Muscle layer of duodenum (tissue), 2 donors: ENCODE data around the gene CACNA1S.

Source experiments
- H3K27ac ChIP-seq: one replicate; pipeline ENCODE4 v1.7.0; 2013; ENCODE audit warnings: mild to moderate bottlenecking, low read length
- H3K27me3 ChIP-seq: one replicate; pipeline ENCODE4 v1.7.0; 2013; ENCODE audit warnings: low read depth, mild to moderate bottlenecking, control low read depth, low read length
- H3K36me3 ChIP-seq, 2 donors: one replicate each; pipeline ENCODE4 v1.7.0; 2013; ENCODE audit warnings: low read length in 2 of 2, control low read depth in 1 of 2, mild to moderate bottlenecking in 1 of 2; ENCODE audit not compliant: insufficient read depth in 2 of 2, control insufficient read depth in 1 of 2
- H3K4me1 ChIP-seq, 2 donors: one replicate each; pipeline ENCODE4 v1.7.0; 2013; ENCODE audit warnings: low read length in 2 of 2, mild to moderate bottlenecking in 2 of 2, control low read depth in 1 of 2, moderate library complexity in 1 of 2; ENCODE audit not compliant: insufficient read depth in 2 of 2, control insufficient read depth in 1 of 2
- H3K4me3 ChIP-seq, 2 donors: one replicate each; pipeline ENCODE4 v1.7.0; 2013; ENCODE audit warnings: low read length in 2 of 2, low read depth in 1 of 2, mild to moderate bottlenecking in 1 of 2
- H3K9me3 ChIP-seq, 2 donors: one replicate each; pipeline ENCODE4 v1.7.0; 2013; ENCODE audit warnings: low read length in 2 of 2, control low read depth in 1 of 2, mild to moderate bottlenecking in 1 of 2; ENCODE audit not compliant: control insufficient read depth in 1 of 2
- donor health status: healthy.

The CACNA1S gene

GRCh38 chr1:201006450-201006849 is 105.8 kb downstream of the CACNA1S start:
- H3K36me3 ChIP-seq, result peaks cover 0 to 4% of the 10 kb centered on the region in 2 donors
- no peaks in the 10 kb centered on the region for H3K27me3 ChIP-seq

GRCh38 chr1:201004732-201005131 is 107.5 kb downstream of the CACNA1S start:
- no peak overlapping the region for H3K27ac ChIP-seq
- no peaks in the 10 kb centered on the region for H3K9me3 ChIP-seq
- H3K36me3 ChIP-seq, result peaks cover 4 to 7% of the 10 kb centered on the region in 2 donors
- H3K4me3 ChIP-seq, result no peak overlapping the region
- no peaks in the 10 kb centered on the region for H3K27me3 ChIP-seq
- H3K4me1 ChIP-seq, result no peaks in the 10 kb centered on the region

More at GRCh38 chr1:201006450-201006849, 105.8 kb downstream of the CACNA1S start:
- no peak overlapping the region for H3K27ac ChIP-seq
- H3K4me1 ChIP-seq, result no peaks in the 10 kb centered on the region
- no peaks in the 10 kb centered on the region for H3K9me3 ChIP-seq
- no peak overlapping the region for H3K4me3 ChIP-seq

DNA sequence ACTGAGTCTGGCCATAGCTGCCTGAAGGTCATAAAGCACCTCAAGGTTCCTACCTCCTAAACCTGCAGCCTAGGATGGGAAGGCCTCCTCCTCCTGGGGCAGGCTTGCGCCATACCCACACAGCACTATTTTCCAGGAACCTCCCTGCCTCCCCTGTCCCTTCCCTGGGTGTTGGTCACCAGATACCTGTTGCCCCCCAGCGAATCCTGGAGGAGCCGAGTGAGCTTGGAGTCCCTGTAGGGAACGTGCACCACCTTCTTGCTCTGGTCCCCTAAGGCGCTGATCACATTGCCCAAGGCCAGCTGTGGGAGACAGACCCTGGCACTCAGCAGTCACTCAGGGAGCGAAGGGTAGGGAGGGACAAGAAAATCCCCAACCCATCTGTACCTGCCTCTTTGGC is 108.1 kb downstream of the CACNA1S start:
- H3K4me1 ChIP-seq, result no peaks in the 10 kb centered on the region
- no peak overlapping the region for H3K27ac ChIP-seq
- H3K9me3 ChIP-seq, result no peaks in the 10 kb centered on the region
- H3K27me3 ChIP-seq, result no peaks in the 10 kb centered on the region
- peaks cover 4 to 8% of the 10 kb centered on the region in 2 donors for H3K36me3 ChIP-seq
- no peak overlapping the region for H3K4me3 ChIP-seq

DNA sequence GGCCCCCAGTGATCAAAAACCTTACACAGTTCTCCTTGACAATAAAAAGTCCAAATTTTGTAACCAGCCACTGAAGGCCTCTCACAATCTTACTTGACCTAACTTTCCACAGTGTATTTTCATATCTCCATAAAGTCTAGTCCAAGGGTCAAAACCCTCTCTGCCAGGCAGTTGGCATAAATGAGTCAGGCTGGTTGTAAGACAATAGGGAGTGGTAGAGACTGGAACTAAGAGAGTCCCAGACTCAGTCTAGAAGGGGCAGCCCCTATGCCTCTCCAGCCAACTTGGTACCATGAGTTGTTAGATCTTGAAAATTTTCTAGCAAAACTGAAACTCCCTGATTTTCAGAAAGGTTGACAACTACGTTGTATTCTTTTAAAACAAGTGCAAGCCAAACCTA is 109.7 kb downstream of the CACNA1S start:
- H3K36me3 ChIP-seq, result peaks cover 4 to 8% of the 10 kb centered on the region in 2 donors
- no peak overlapping the region for H3K4me3 ChIP-seq
- H3K4me1 ChIP-seq, result no peaks in the 10 kb centered on the region
- H3K27me3 ChIP-seq, result no peaks in the 10 kb centered on the region
- no peak overlapping the region for H3K27ac ChIP-seq
- H3K9me3 ChIP-seq, result no peaks in the 10 kb centered on the region

DNA sequence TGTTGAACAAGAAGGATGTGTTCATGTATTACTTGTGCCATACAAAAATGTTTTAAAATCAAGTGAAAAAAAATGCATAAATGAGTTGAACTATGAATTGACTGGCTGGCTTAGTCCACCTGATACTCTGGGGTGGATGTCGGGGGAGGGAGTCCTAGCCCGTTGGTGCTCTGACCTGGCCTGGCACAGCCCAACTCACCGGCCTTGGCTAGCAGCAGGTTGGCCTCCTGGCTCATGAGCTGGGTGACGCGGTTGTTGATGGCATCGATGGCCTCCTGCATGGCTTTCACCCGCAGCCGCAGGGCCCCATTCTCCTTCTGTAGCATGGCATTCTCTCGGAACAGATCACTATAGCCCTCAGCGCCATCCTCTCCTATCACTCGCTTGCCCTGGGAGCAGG is 110.3 kb downstream of the CACNA1S start:
- no peaks in the 10 kb centered on the region for H3K9me3 ChIP-seq
- no peaks in the 10 kb centered on the region for H3K27me3 ChIP-seq
- H3K36me3 ChIP-seq, result peaks cover 4 to 8% of the 10 kb centered on the region in 2 donors
- H3K4me3 ChIP-seq, result no peak overlapping the region
- no peaks in the 10 kb centered on the region for H3K4me1 ChIP-seq
- H3K27ac ChIP-seq, result no peak overlapping the region

- Histone ChIP-seq H3K27ac (no peak overlapping the region), H3K4me3 (no peak overlapping the region), H3K36me3 (peaks cover 4 to 8% of the 10 kb centered on the region in 2 donors), H3K4me1 (no peaks in the 10 kb centered on the region), H3K9me3 (no peaks in the 10 kb centered on the region), H3K27me3 (no peaks in the 10 kb centered on the region)
These were observed 111.8 kb downstream of the CACNA1S start for GRCh38 chr1:201000391-201000790.

DNA sequence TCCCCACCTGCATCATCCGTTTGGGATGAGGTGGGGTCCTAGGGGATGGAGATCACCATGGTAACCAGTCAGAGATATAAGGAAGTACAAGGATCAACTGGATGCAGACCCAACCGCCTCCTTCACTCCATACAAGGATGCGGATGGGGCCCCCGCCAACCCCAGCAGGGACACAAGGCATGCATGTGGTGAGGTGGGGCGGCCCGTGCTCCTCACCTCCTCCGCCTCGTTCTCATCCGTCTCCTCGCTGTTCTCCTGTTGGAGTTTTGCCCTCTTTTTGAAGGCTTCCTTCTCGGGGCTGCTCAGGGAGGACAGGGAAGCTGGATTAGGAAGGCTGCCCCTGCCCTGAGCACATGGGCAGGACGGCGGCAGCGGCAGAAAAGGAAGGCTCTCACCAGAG is 112.6 kb downstream of the CACNA1S start:
- no peaks in the 10 kb centered on the region for H3K9me3 ChIP-seq
- no peak overlapping the region for H3K4me3 ChIP-seq
- H3K4me1 ChIP-seq, result no peaks in the 10 kb centered on the region
- peaks cover 4 to 8% of the 10 kb centered on the region in 2 donors for H3K36me3 ChIP-seq
- no peaks in the 10 kb centered on the region for H3K27me3 ChIP-seq
- no peak overlapping the region for H3K27ac ChIP-seq

- H3K27ac ChIP-seq, result no peak overlapping the region
- H3K4me1 ChIP-seq, result no peaks in the 10 kb centered on the region
- no peak overlapping the region for H3K4me3 ChIP-seq
- no peaks in the 10 kb centered on the region for H3K9me3 ChIP-seq
- no peaks in the 10 kb centered on the region for H3K27me3 ChIP-seq
- H3K36me3 ChIP-seq, result peaks cover 0 to 8% of the 10 kb centered on the region in 2 donors
These were observed 113.9 kb downstream of the CACNA1S start for GRCh38 chr1:200998323-200998722.

DNA sequence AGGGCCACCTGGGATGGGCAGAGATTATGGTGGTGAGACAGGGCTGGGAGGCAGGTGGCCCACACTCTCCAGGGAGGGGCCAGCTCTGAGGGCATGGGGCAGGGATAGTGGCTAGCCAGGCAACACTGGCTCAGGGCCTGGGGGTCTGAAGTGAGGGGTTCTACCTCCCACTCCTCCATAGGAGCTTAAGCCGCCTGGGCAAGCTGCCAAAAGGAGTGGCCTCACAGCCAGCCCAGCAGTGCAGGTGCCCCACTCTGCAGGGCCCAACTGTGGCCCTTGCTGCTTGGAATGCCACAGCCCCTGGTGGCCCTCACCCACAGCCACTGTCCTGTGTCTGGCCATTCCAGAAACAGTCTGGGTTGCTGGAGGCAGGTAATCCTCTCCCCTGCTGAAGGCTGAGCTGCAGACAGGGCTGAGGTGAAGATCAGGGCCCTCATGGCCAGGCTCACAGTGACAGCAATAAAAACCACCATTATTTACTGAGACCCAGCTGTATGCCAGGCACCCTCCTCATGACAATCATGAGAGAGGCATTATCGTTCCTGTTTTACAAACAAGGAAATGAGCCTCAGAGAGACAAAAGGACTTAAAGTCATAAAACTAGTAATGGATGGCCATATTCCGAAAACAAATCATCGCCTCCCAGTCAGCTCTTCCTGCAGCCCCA is 119.7 kb downstream of the CACNA1S start:
- no peak overlapping the region for H3K27ac ChIP-seq
- H3K36me3 ChIP-seq, result peaks cover 3 to 14% of the 10 kb centered on the region in 2 donors

DNA sequence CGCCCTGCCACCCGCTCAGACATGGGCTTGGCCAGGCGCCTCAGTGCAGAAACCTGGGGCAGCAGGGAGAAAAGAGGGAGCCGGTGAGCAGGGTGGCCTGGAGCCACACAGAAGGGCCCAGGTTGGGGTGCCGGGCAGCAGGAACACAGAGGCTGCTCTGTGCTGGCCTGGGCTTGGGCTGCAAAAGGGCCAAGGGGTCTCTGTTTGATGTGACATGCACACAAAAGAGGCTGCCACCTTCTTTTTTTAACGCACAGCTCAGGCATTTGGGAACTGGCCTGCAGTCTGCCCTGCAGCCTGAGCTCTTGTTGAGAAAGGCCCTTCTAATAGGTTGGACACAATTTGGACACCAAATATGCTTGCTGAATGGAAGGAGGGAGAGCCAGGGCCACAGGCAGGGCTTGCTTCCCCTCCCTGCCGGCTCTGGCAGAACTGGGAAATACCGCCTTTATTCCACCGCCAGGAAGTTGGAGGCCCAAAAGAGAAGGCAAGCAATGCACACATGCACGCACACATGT is 121.1 kb downstream of the CACNA1S start:
- Histone ChIP-seq H3K4me1 (no peaks in the 10 kb centered on the region), H3K4me3 (no peak overlapping the region), H3K27me3 (no peaks in the 10 kb centered on the region), H3K36me3 (peaks cover 3 to 14% of the 10 kb centered on the region in 2 donors), H3K9me3 (no peaks in the 10 kb centered on the region), H3K27ac (no peak overlapping the region)

More for the DNA sequence above, 119.7 kb downstream of the CACNA1S start:
- Histone ChIP-seq H3K4me3 (no peak overlapping the region), H3K9me3 (no peaks in the 10 kb centered on the region), H3K4me1 (no peaks in the 10 kb centered on the region), H3K27me3 (no peaks in the 10 kb centered on the region)

DNA sequence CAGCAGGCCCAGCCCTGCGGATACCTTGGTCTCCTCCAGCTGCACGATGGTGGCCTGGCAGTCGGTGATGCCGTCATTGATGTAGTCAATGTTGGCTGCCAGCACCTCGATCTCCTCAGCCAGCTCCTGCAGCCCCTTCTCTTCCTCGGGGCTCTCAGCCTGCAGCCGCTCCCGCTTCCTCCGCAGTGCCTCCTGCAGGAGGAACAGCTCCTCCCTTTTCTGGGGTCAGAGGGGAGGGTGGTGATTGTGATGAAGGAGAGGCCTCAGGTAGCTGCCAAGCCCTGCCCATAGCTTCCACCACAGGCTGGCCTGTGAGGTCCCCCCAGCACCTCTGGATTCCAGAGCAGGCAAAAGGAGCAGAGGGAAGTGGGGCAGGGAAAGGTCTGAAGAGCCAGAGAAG is 122.1 kb downstream of the CACNA1S start:
- peaks cover 3 to 14% of the 10 kb centered on the region in 2 donors for H3K36me3 ChIP-seq
- H3K27ac ChIP-seq, result no peak overlapping the region
- no peak overlapping the region for H3K4me3 ChIP-seq
- H3K27me3 ChIP-seq, result no peaks in the 10 kb centered on the region
- no peaks in the 10 kb centered on the region for H3K9me3 ChIP-seq
- no peaks in the 10 kb centered on the region for H3K4me1 ChIP-seq
